Measurements from ENCODE around the gene VAT1L.
A peak's percentile ranks its signal among the peaks of the same experiment; 100 is the strongest.

The VAT1L gene

GRCh38 chr16:77856438-77857160 lies 68.2 kb downstream of the VAT1L start:
- Histone ChIP-seq H3K4me3 (ENCODE audit: insufficient read length, low read depth) (no peak overlapping the region), H3K9ac (ENCODE audit: insufficient read length, low read depth) (no peak overlapping the region), H3K36me3 (ENCODE audit: insufficient read depth, insufficient read length, low read length) (no peaks in the 10 kb centered on the region), H3K27me3 (ENCODE audit: insufficient read depth, insufficient read length) (no peaks in the 10 kb centered on the region), H3K4me1 (ENCODE audit: insufficient read depth, insufficient read length) (no peaks in the 10 kb centered on the region), H3K9me3 (ENCODE audit: insufficient read depth, low read length) (no peaks in the 10 kb centered on the region)
- no peak for TF ChIP-seq ZNF274 (IDR thresholded peaks at IDR 0.05; ENCODE audit: low read depth, low read length)
- TF ChIP-seq SUZ12 (IDR thresholded peaks at IDR 0.05; ENCODE audit: extremely low read depth, insufficient read depth, insufficient read length): no peak
- TF ChIP-seq YY1 (IDR thresholded peaks at IDR 0.05; ENCODE audit: insufficient read depth, insufficient read length): no peak
- DNase-seq (ENCODE audit: low read depth, low spot score): peak; percentile 49

- TF ChIP-seq SUZ12 (IDR thresholded peaks at IDR 0.05; ENCODE audit: extremely low read depth, insufficient read depth, insufficient read length) (no peak), YY1 (IDR thresholded peaks at IDR 0.05; ENCODE audit: insufficient read depth, insufficient read length) (no peak), ZNF274 (IDR thresholded peaks at IDR 0.05; ENCODE audit: low read depth, low read length) (no peak)
- no peak for DNase-seq (ENCODE audit: low read depth, low spot score)
- no peaks in the 10 kb centered on the region for H3K27me3 ChIP-seq (ENCODE audit: insufficient read depth, insufficient read length)
Measured at GRCh38 chr16:77858060-77858459, 69.7 kb downstream of the VAT1L start.

GRCh38 chr16:77859493-77860232 lies 71.3 kb downstream of the VAT1L start:
- TF ChIP-seq ZNF274 (IDR thresholded peaks at IDR 0.05; ENCODE audit: low read depth, low read length) (no peak), YY1 (IDR thresholded peaks at IDR 0.05; ENCODE audit: insufficient read depth, insufficient read length) (no peak), SUZ12 (IDR thresholded peaks at IDR 0.05; ENCODE audit: extremely low read depth, insufficient read depth, insufficient read length) (no peak)
- DNase-seq (ENCODE audit: low read depth, low spot score): no peak
- Histone ChIP-seq H3K4me3 (ENCODE audit: insufficient read length, low read depth) (no peak overlapping the region), H3K36me3 (ENCODE audit: insufficient read depth, insufficient read length, low read length) (peaks cover 8% of the 10 kb centered on the region), H3K9me3 (ENCODE audit: insufficient read depth, low read length) (no peaks in the 10 kb centered on the region), H3K9ac (ENCODE audit: insufficient read length, low read depth) (no peak overlapping the region), H3K4me1 (ENCODE audit: insufficient read depth, insufficient read length) (no peaks in the 10 kb centered on the region), H3K27me3 (ENCODE audit: insufficient read depth, insufficient read length) (no peaks in the 10 kb centered on the region)

More at GRCh38 chr16:77858060-77858459, 69.7 kb downstream of the VAT1L start:
- H3K36me3 ChIP-seq (ENCODE audit: insufficient read depth, insufficient read length, low read length): peaks cover under 1% of the 10 kb centered on the region
- H3K4me3 ChIP-seq (ENCODE audit: insufficient read length, low read depth): no peak overlapping the region
- no peaks in the 10 kb centered on the region for H3K4me1 ChIP-seq (ENCODE audit: insufficient read depth, insufficient read length)
- H3K9me3 ChIP-seq (ENCODE audit: insufficient read depth, low read length): no peaks in the 10 kb centered on the region
- H3K9ac ChIP-seq (ENCODE audit: insufficient read length, low read depth): no peak overlapping the region

- Histone ChIP-seq H3K9ac (ENCODE audit: insufficient read length, low read depth) (no peak overlapping the region), H3K4me1 (ENCODE audit: insufficient read depth, insufficient read length) (no peaks in the 10 kb centered on the region), H3K4me3 (ENCODE audit: insufficient read length, low read depth) (no peak overlapping the region), H3K9me3 (ENCODE audit: insufficient read depth, low read length) (no peaks in the 10 kb centered on the region), H3K36me3 (ENCODE audit: insufficient read depth, insufficient read length, low read length) (peaks cover 8% of the 10 kb centered on the region), H3K27me3 (ENCODE audit: insufficient read depth, insufficient read length) (no peaks in the 10 kb centered on the region)
- no peak for TF ChIP-seq ZNF274 (IDR thresholded peaks at IDR 0.05; ENCODE audit: low read depth, low read length)
- TF ChIP-seq SUZ12 (IDR thresholded peaks at IDR 0.05; ENCODE audit: extremely low read depth, insufficient read depth, insufficient read length): no peak
- TF ChIP-seq YY1 (IDR thresholded peaks at IDR 0.05; ENCODE audit: insufficient read depth, insufficient read length): no peak
- DNase-seq (ENCODE audit: low read depth, low spot score): no peak
Measured at GRCh38 chr16:77860953-77861352, 72.6 kb downstream of the VAT1L start.

GRCh38 chr16:77863250-77863649 lies 74.9 kb downstream of the VAT1L start:
- no peaks in the 10 kb centered on the region for H3K27me3 ChIP-seq (ENCODE audit: insufficient read depth, insufficient read length)
- no peak overlapping the region for H3K9ac ChIP-seq (ENCODE audit: insufficient read length, low read depth)
- H3K9me3 ChIP-seq (ENCODE audit: insufficient read depth, low read length): no peaks in the 10 kb centered on the region
- H3K4me3 ChIP-seq (ENCODE audit: insufficient read length, low read depth): no peak overlapping the region
- H3K4me1 ChIP-seq (ENCODE audit: insufficient read depth, insufficient read length): no peaks in the 10 kb centered on the region
- peaks cover 8% of the 10 kb centered on the region for H3K36me3 ChIP-seq (ENCODE audit: insufficient read depth, insufficient read length, low read length)
- TF ChIP-seq SUZ12 (IDR thresholded peaks at IDR 0.05; ENCODE audit: extremely low read depth, insufficient read depth, insufficient read length) (no peak), YY1 (IDR thresholded peaks at IDR 0.05; ENCODE audit: insufficient read depth, insufficient read length) (no peak), ZNF274 (IDR thresholded peaks at IDR 0.05; ENCODE audit: low read depth, low read length) (no peak)
- no peak for DNase-seq (ENCODE audit: low read depth, low spot score)

GRCh38 chr16:77866752-77867151 lies 78.4 kb downstream of the VAT1L start:
- no peak for DNase-seq (ENCODE audit: low read depth, low spot score)
- H3K36me3 ChIP-seq (ENCODE audit: insufficient read depth, insufficient read length, low read length): peaks cover 8% of the 10 kb centered on the region
- H3K4me1 ChIP-seq (ENCODE audit: insufficient read depth, insufficient read length): peaks cover 5% of the 10 kb centered on the region
- H3K9ac ChIP-seq (ENCODE audit: insufficient read length, low read depth): no peak overlapping the region
- no peak overlapping the region for H3K4me3 ChIP-seq (ENCODE audit: insufficient read length, low read depth)
- H3K9me3 ChIP-seq (ENCODE audit: insufficient read depth, low read length): no peaks in the 10 kb centered on the region
- no peaks in the 10 kb centered on the region for H3K27me3 ChIP-seq (ENCODE audit: insufficient read depth, insufficient read length)
- TF ChIP-seq SUZ12 (IDR thresholded peaks at IDR 0.05; ENCODE audit: extremely low read depth, insufficient read depth, insufficient read length) (no peak), YY1 (IDR thresholded peaks at IDR 0.05; ENCODE audit: insufficient read depth, insufficient read length) (no peak), ZNF274 (IDR thresholded peaks at IDR 0.05; ENCODE audit: low read depth, low read length) (no peak)

GRCh38 chr16:77868052-77868451 lies 79.7 kb downstream of the VAT1L start:
- no peaks in the 10 kb centered on the region for H3K27me3 ChIP-seq (ENCODE audit: insufficient read depth, insufficient read length)
- no peak for DNase-seq (ENCODE audit: low read depth, low spot score)
- H3K36me3 ChIP-seq (ENCODE audit: insufficient read depth, insufficient read length, low read length): peaks cover 8% of the 10 kb centered on the region
- no peaks in the 10 kb centered on the region for H3K9me3 ChIP-seq (ENCODE audit: insufficient read depth, low read length)
- H3K4me1 ChIP-seq (ENCODE audit: insufficient read depth, insufficient read length): peaks cover 5% of the 10 kb centered on the region
- no peak for TF ChIP-seq ZNF274 (IDR thresholded peaks at IDR 0.05; ENCODE audit: low read depth, low read length)
- TF ChIP-seq YY1 (IDR thresholded peaks at IDR 0.05; ENCODE audit: insufficient read depth, insufficient read length): no peak
- TF ChIP-seq SUZ12 (IDR thresholded peaks at IDR 0.05; ENCODE audit: extremely low read depth, insufficient read depth, insufficient read length): no peak
- H3K4me3 ChIP-seq (ENCODE audit: insufficient read length, low read depth): no peak overlapping the region
- H3K9ac ChIP-seq (ENCODE audit: insufficient read length, low read depth): no peak overlapping the region

Measured in NT2/D1 (cell line).